H1 (cell line): ENCODE data around the gene DRAM1. TPM values are rescaled to one million over a fixed set of nuclear protein-coding genes. Genes with fewer than 3 reads are reported as not detected.

ENCODE experiments used
- CTCF ChIA-PET: fragments of 300-600 bp; sonication (Branson Sonifier 250); formaldehyde crosslinking; loops from one replicate; lab custom pipeline; 2021; ENCODE audit not compliant: partially characterized antibody; lab: Charles Lee
- POLR2A ChIA-PET: fragments of 300-600 bp; sonication (Branson Sonifier 250); formaldehyde crosslinking; loops from one replicate; lab custom pipeline; 2021; ENCODE audit warnings: inconsistent platforms; ENCODE audit not compliant: partially characterized antibody; lab: Charles Lee
- DNase-seq, 2 experiments: peaks; one replicate each; pipeline versions ENCODE4 v3.0.0 to v3.0.0-alpha.2; 2010 to 2022; ENCODE audit warnings: low spot score in 2 of 2, low read depth in 1 of 2, mixed read lengths in 1 of 2
- FAIRE-seq: peaks from 2 replicates; lab custom pipeline; 2011; peaks lifted over from hg19 to GRCh38; lab: Jason Lieb, UNC
- H2AFZ ChIP-seq: 2 replicates; pipeline ENCODE4 v1.8.1; 2012; ENCODE audit warnings: low read length, inconsistent platforms
- H2AK5ac ChIP-seq: 2 replicates; pipeline ENCODE4 v1.6.1; 2013; ENCODE audit warnings: low read depth, low read length
- H2BK120ac ChIP-seq: replicated peaks from 2 replicates; pipeline ENCODE3; 2013; ENCODE audit warnings: low read depth, low read length, inconsistent platforms
- H2BK12ac ChIP-seq: 2 replicates; pipeline ENCODE4 v1.6.1; 2013; ENCODE audit warnings: low read depth, low read length
- H2BK15ac ChIP-seq: 2 replicates; pipeline ENCODE4 v1.6.1; 2013; ENCODE audit warnings: low read length
- H2BK20ac ChIP-seq: 2 replicates; pipeline ENCODE4 v1.6.1; 2013; ENCODE audit warnings: low read length
- H2BK5ac ChIP-seq: 2 replicates; pipeline ENCODE4 v1.6.1; 2013; ENCODE audit warnings: low read depth, low read length
- H3K14ac ChIP-seq: 2 replicates; pipeline ENCODE4 v1.6.1; 2013; ENCODE audit warnings: inconsistent platforms; ENCODE audit not compliant: insufficient read length
- H3K18ac ChIP-seq: 2 replicates; pipeline ENCODE4 v1.6.1; 2013; ENCODE audit warnings: low read length; ENCODE audit errors: extremely low read depth
- H3K23ac ChIP-seq: 2 replicates; pipeline ENCODE4 v1.6.1; 2013; ENCODE audit warnings: inconsistent platforms; ENCODE audit not compliant: insufficient read length
- H3K23me2 ChIP-seq: 2 replicates; pipeline ENCODE4 v1.6.1; 2013; ENCODE audit warnings: low read depth, low read length
- H3K27ac ChIP-seq: 2 replicates; pipeline ENCODE4 v1.6.1; 2011; ENCODE audit warnings: low read depth, low read length, inconsistent platforms
- H3K27me3 ChIP-seq, 4 experiments: replicated peaks in 1 of 4; 1 replicate in 1 of 4; 2 replicates in 3 of 4; pipeline versions ENCODE4 v1.6.1 to v1.8.1; 2011 to 2013; ENCODE audit warnings: low read length in 3 of 4, mild to moderate bottlenecking in 3 of 4, inconsistent platforms in 2 of 4, mixed read lengths in 2 of 4, moderate library complexity in 1 of 4; ENCODE audit not compliant: control insufficient read depth in 3 of 4, insufficient read depth in 3 of 4; ENCODE audit errors: extremely low read depth in 1 of 4
- H3K36me3 ChIP-seq, 4 experiments: 2 replicates each; pipeline versions ENCODE4 v1.6.1 to v1.8.1; 2011 to 2013; ENCODE audit warnings: mild to moderate bottlenecking in 4 of 4, low read length in 3 of 4, moderate library complexity in 2 of 4, control low read depth in 1 of 4, inconsistent platforms in 1 of 4; ENCODE audit not compliant: insufficient read depth in 4 of 4, control insufficient read depth in 2 of 4
- H3K4ac ChIP-seq: replicated peaks from 2 replicates; pipeline ENCODE3; 2013; ENCODE audit warnings: low read length, low read depth, mixed read lengths, inconsistent platforms; ENCODE audit not compliant: insufficient read length
- H3K4me1 ChIP-seq, 4 experiments: replicated peaks in 1 of 4; 1 replicate in 1 of 4; 2 replicates in 3 of 4; pipeline versions ENCODE4 v1.6.1 to v1.8.1; 2011 to 2013; ENCODE audit warnings: low read length in 3 of 4, inconsistent platforms in 2 of 4, mixed read lengths in 1 of 4; ENCODE audit not compliant: insufficient read depth in 4 of 4, control insufficient read depth in 3 of 4
- H3K4me2 ChIP-seq, 2 experiments: 2 replicates each; pipeline versions ENCODE4 v1.6.1 to v1.8.1; 2011 to 2013; ENCODE audit warnings: low read depth in 2 of 2, low read length in 2 of 2, control low read depth in 1 of 2, inconsistent platforms in 1 of 2, mild to moderate bottlenecking in 1 of 2; ENCODE audit not compliant: insufficient read depth in 1 of 2
- H3K4me3 ChIP-seq, 4 experiments: fragments of 200-600, 300-600 bp in 1 of 4; sonication (generic), shearing (Covaris generic), sonication (Bioruptor Twin) in 1 of 4; 2 replicates each; pipeline versions ENCODE4 v1.5.1 to v1.8.1; 2011 to 2016; ENCODE audit warnings: low read length in 4 of 4, low read depth in 3 of 4, control low read depth in 2 of 4, inconsistent platforms in 2 of 4, mild to moderate bottlenecking in 2 of 4, mixed read lengths in 1 of 4, moderate library complexity in 1 of 4; ENCODE audit not compliant: insufficient read depth in 2 of 4; ENCODE audit errors: extremely low read depth in 1 of 4
- H3K56ac ChIP-seq: replicated peaks from 2 replicates; pipeline ENCODE3; 2013; ENCODE audit warnings: low read depth, mild to moderate bottlenecking, mixed read lengths, low read length, inconsistent platforms; ENCODE audit not compliant: insufficient read length
- H3K79me1 ChIP-seq: 2 replicates; pipeline ENCODE4 v1.6.1; 2013; ENCODE audit warnings: low read depth, low read length, control low read depth
- H3K79me2 ChIP-seq, 2 experiments: 2 replicates each; pipeline versions ENCODE4 v1.6.1 to v1.8.1; 2012 to 2013; ENCODE audit warnings: low read length in 2 of 2, mild to moderate bottlenecking in 2 of 2, inconsistent platforms in 1 of 2; ENCODE audit not compliant: insufficient read depth in 2 of 2, control insufficient read depth in 1 of 2
- H3K9ac ChIP-seq, 4 experiments: replicated peaks in 1 of 4; 1 replicate in 1 of 4; 2 replicates in 3 of 4; pipeline versions ENCODE4 v1.6.1 to v1.8.1; 2011 to 2013; ENCODE audit warnings: low read depth in 3 of 4, low read length in 3 of 4, control low read depth in 2 of 4, mild to moderate bottlenecking in 2 of 4, moderate library complexity in 2 of 4, inconsistent platforms in 1 of 4; ENCODE audit errors: extremely low read depth in 1 of 4
- H3K9me3 ChIP-seq, 2 experiments: 2 replicates each; pipeline versions ENCODE4 v1.6.1 to v1.8.1; 2012 to 2013; ENCODE audit warnings: mild to moderate bottlenecking in 2 of 2, moderate library complexity in 2 of 2, control low read depth in 1 of 2, inconsistent platforms in 1 of 2, low read depth in 1 of 2, low read length in 1 of 2, mixed read lengths in 1 of 2; ENCODE audit not compliant: insufficient read depth in 2 of 2
- H4K20me1 ChIP-seq, 2 experiments: replicated peaks in 1 of 2; 2 replicates each; pipeline versions ENCODE3 to v1.8.1; 2011 to 2013; ENCODE audit warnings: inconsistent platforms in 2 of 2, low read length in 2 of 2, mild to moderate bottlenecking in 1 of 2; ENCODE audit not compliant: insufficient read depth in 2 of 2, control insufficient read depth in 1 of 2
- H4K5ac ChIP-seq: 2 replicates; pipeline ENCODE4 v1.6.1; 2013; ENCODE audit warnings: low read length, low read depth, mixed read lengths, inconsistent platforms; ENCODE audit not compliant: insufficient read length
- H4K8ac ChIP-seq: 2 replicates; pipeline ENCODE4 v1.8.0; 2013; ENCODE audit warnings: mild to moderate bottlenecking, moderate library complexity, low read length, inconsistent platforms; ENCODE audit not compliant: insufficient read depth; ENCODE audit errors: extremely low read depth
- H4K91ac ChIP-seq: replicated peaks from 2 replicates; pipeline ENCODE3; 2013; ENCODE audit warnings: low read length, mixed read lengths, inconsistent platforms; ENCODE audit not compliant: insufficient read length
- ATF3 ChIP-seq: IDR thresholded peaks from 2 replicates; pipeline ENCODE4 v1.6.1; 2011; ENCODE audit warnings: low read depth, mild to moderate bottlenecking, low read length; ENCODE audit not compliant: insufficient read depth
- BACH1 ChIP-seq: IDR thresholded peaks from 2 replicates; pipeline ENCODE4 v1.6.1; 2012; ENCODE audit warnings: low read length, improper control_type of control experiment
- CBX8 ChIP-seq: fragments of 300-800, 300-1000 bp; sonication (generic); IDR thresholded peaks from 2 replicates; pipeline ENCODE4 v1.7.1; 2016; ENCODE audit warnings: low read depth, low read length, borderline replicate concordance
- CHD1 ChIP-seq: IDR thresholded peaks from 2 replicates; pipeline ENCODE4 v1.6.1; 2012; ENCODE audit warnings: low read depth, low read length, improper control_type of control experiment
- CHD2 ChIP-seq: IDR thresholded peaks from 2 replicates; pipeline ENCODE4 v1.6.1; 2012; ENCODE audit warnings: low read length, improper control_type of control experiment
- EZH2 ChIP-seq: fragments of 200-600 bp; sonication (generic); IDR thresholded peaks from 2 replicates; pipeline ENCODE4 v1.7.1; 2012; ENCODE audit warnings: low read depth, mild to moderate bottlenecking, moderate library complexity, low read length, inconsistent platforms; ENCODE audit not compliant: severe bottlenecking
- FOSL1 ChIP-seq: IDR thresholded peaks from 2 replicates; pipeline ENCODE4 v1.6.1; 2011; ENCODE audit warnings: mild to moderate bottlenecking, low read depth, low read length, moderate library complexity; ENCODE audit not compliant: insufficient read depth
- NANOG ChIP-seq: IDR thresholded peaks from 2 replicates; pipeline ENCODE4 v1.6.1; 2011; ENCODE audit warnings: low read length, low read depth, mild to moderate bottlenecking, inconsistent platforms; ENCODE audit not compliant: insufficient read depth, poor library complexity, severe bottlenecking
- NRF1 ChIP-seq: IDR thresholded peaks from 2 replicates; pipeline ENCODE4 v1.6.1; 2011; ENCODE audit warnings: mild to moderate bottlenecking, low read depth, low read length, improper control_type of control experiment
- POU5F1 ChIP-seq: IDR thresholded peaks from 2 replicates; pipeline ENCODE4 v1.6.1; 2011; ENCODE audit warnings: low read depth, mild to moderate bottlenecking, low read length, moderate library complexity
- RAD21 ChIP-seq, 2 experiments: IDR thresholded peaks in 1 of 2; conservative IDR thresholded peaks in 1 of 2; 2 replicates each; pipeline ENCODE4 v1.6.1; 2011; ENCODE audit warnings: low read depth in 2 of 2, low read length in 2 of 2, improper control_type of control experiment in 1 of 2, inconsistent platforms in 1 of 2, mild to moderate bottlenecking in 1 of 2, moderate library complexity in 1 of 2
- SP2 ChIP-seq: IDR thresholded peaks from 2 replicates; pipeline ENCODE4 v1.6.1; 2012; ENCODE audit warnings: mild to moderate bottlenecking, low read length, inconsistent platforms
- SP4 ChIP-seq: IDR thresholded peaks from 2 replicates; pipeline ENCODE4 v1.6.1; 2012; ENCODE audit warnings: low read length, inconsistent platforms
- TBP ChIP-seq: IDR thresholded peaks from 2 replicates; pipeline ENCODE4 v1.6.1; 2011; ENCODE audit warnings: low read depth, low read length, improper control_type of control experiment
- TCF12 ChIP-seq: IDR thresholded peaks from 2 replicates; pipeline ENCODE4 v1.6.1; 2011; ENCODE audit warnings: low read depth, mild to moderate bottlenecking, low read length
- WGBS, 2 experiments: shearing (Covaris generic) in 1 of 2; methylation state at CpG; one replicate each; pipeline versions ENCODE4 v1.1.6 to v1.1.7; 2013 to 2015; ENCODE audit warnings: low lambda C conversion rate in 2 of 2, mixed read lengths in 2 of 2, inconsistent platforms in 1 of 2, low coverage in 1 of 2, missing lambda C conversion rate in 1 of 2; ENCODE audit not compliant: insufficient replicate concordance in 2 of 2, insufficient coverage in 1 of 2, insufficient read length in 1 of 2; ENCODE audit errors: extremely low coverage in 1 of 2, missing lambda C conversion rate in 1 of 2; 5-methylcytosine and 5-hydroxymethylcytosine counted together
- polyA plus RNA-seq, 7 experiments: library from polyadenylated mRNA; depleted of rRNA in 3 of 7; stranded (reverse) in 5 of 7; unstranded in 2 of 7; fragments of >200 nt in 5 of 7; fragments of 200-250 nt in 2 of 7; gene quantifications; 1 replicate in 5 of 7; 2 replicates in 1 of 7; 4 replicates in 1 of 7; pipeline versions ENCODE4 v1.2.1 to v1.2.3, GENCODE V29; 2011 to 2013; ENCODE audit warnings: missing spikeins in 2 of 7, mixed read lengths in 2 of 7
- total RNA-seq: library from RNA; stranded (reverse); fragmentation: NEBNext Ultra II Directional; extraction: Animal tissue kit (Norgen Biotek cat#: 25700); gene quantifications from 2 replicates; pipeline ENCODE4 v1.2.1, GENCODE V29; 2021

DRAM1 gene
- total and polyA plus RNA-seq, 2 of the 8 experiments (the other 6 are each of a cell fraction or from before 2014, with no cell fraction given), result 4.6 to 6.2 TPM

- Histone ChIP-seq H2BK120ac (no peak overlapping the region), H3K79me1 (no peaks in the 10 kb centered on the region), H3K36me3 (no peaks in the 10 kb centered on the region), H4K91ac (no peak overlapping the region), H4K8ac (no peak overlapping the region), H4K20me1 (no peaks in the 10 kb centered on the region), H3K18ac (no peak overlapping the region), H4K5ac (no peak overlapping the region), H3K23ac (no peak overlapping the region), H3K4ac (no peak overlapping the region), H2BK5ac (no peak overlapping the region), H3K4me2 (no peak overlapping the region), H3K9me3 (no peaks in the 10 kb centered on the region), H3K14ac (no peak overlapping the region), H3K27me3 (no peaks in the 10 kb centered on the region), H2BK20ac (no peak overlapping the region), H3K56ac (no peak overlapping the region), H3K79me2 (no peaks in the 10 kb centered on the region), H2AK5ac (no peak overlapping the region), H3K9ac (no peak overlapping the region), H3K27ac (no peak overlapping the region), H2BK12ac (no peak overlapping the region), H3K4me3 (no peak overlapping the region), H2AFZ (no peak overlapping the region), H3K4me1 (no peaks in the 10 kb centered on the region), H3K23me2 (no peaks in the 10 kb centered on the region), H2BK15ac (no peak overlapping the region)
- DNase-seq, result no peak
- 89% methylated on average over 1 of the region's 1 CpG; no CpG with 5 or more reads in 1 of the 2 experiments for WGBS, 2 experiments
- no peak for FAIRE-seq
- ChIA-PET POLR2A (no interaction called here), CTCF (no interaction called here)
- TF ChIP-seq RAD21 (IDR thresholded peaks at IDR 0.05 in 1 of 2, conservative IDR thresholded peaks at IDR 0.05 in 1 of 2; ENCODE audit: low read depth in 2 of 2, low read length in 2 of 2) (no peak), CHD1 (no peak), CHD2 (no peak), EZH2 (no peak), SP4 (no peak), POU5F1 (no peak), ATF3 (no peak), NRF1 (no peak), FOSL1 (no peak), TBP (no peak), NANOG (no peak), SP2 (no peak), BACH1 (no peak), TCF12 (no peak), CBX8 (no peak)
Measured at GRCh38 chr12:101947316-101947715, 69.9 kb downstream of the DRAM1 start.
